Spinal cord (tissue), 10 donors: ENCODE measurements around the gene NOL7. TPM values are rescaled to one million over a fixed set of nuclear protein-coding genes. Genes with fewer than 3 reads are reported as not detected.

Experiments used
- DNase-seq, 6 donors: peaks; one replicate each; pipeline versions ENCODE4 v3.0.0 to v3.0.0-alpha.2; 2013 to 2015; ENCODE audit warnings: low spot score in 6 of 6, low read depth in 4 of 6
- H3K27ac ChIP-seq: one replicate; pipeline ENCODE4 v1.5.1; 2013; ENCODE audit warnings: low read depth, low read length, control low read depth
- H3K27me3 ChIP-seq: one replicate; pipeline ENCODE4 v1.6.1; 2013; ENCODE audit warnings: low read length; ENCODE audit not compliant: control insufficient read depth, insufficient read depth
- H3K36me3 ChIP-seq: one replicate; pipeline ENCODE4 v1.6.1; 2013; ENCODE audit warnings: low read length; ENCODE audit not compliant: control insufficient read depth, insufficient read depth
- H3K4me1 ChIP-seq: one replicate; pipeline ENCODE4 v1.6.1; 2013; ENCODE audit warnings: low read length; ENCODE audit not compliant: control insufficient read depth, insufficient read depth
- H3K4me3 ChIP-seq: one replicate; pipeline ENCODE4 v1.5.1; 2013; ENCODE audit warnings: low read depth, low read length, control low read depth
- H3K9me3 ChIP-seq: one replicate; pipeline ENCODE4 v1.6.1; 2013; ENCODE audit warnings: low read length; ENCODE audit not compliant: control insufficient read depth, insufficient read depth
- WGBS: methylation state at CpG from one replicate; pipeline ENCODE4 v1.1.5; 2013; ENCODE audit warnings: missing lambda C conversion rate; ENCODE audit not compliant: insufficient coverage; 5-methylcytosine and 5-hydroxymethylcytosine counted together
- polyA plus RNA-seq, 2 donors: library from polyadenylated mRNA; unstranded; fragments of 120-200 nt; gene quantifications; one replicate each; pipeline ENCODE4 v1.2.1, GENCODE V29; 2013; ENCODE audit not compliant: insufficient read length in 2 of 2
- total RNA-seq, 2 donors: library from RNA; depleted of rRNA in 1 of 2; stranded (reverse); fragments of 120-200 nt in 1 of 2; fragments of >200 nt in 1 of 2; gene quantifications; one replicate each; pipeline versions ENCODE4 v1.2.3 to v1.2.4, GENCODE V29; 2013 to 2014
- donor health status: healthy.

NOL7 gene
- total and polyA plus RNA-seq, 4 donors: 52.4 to 92.6 (median 77.6) TPM

DNA sequence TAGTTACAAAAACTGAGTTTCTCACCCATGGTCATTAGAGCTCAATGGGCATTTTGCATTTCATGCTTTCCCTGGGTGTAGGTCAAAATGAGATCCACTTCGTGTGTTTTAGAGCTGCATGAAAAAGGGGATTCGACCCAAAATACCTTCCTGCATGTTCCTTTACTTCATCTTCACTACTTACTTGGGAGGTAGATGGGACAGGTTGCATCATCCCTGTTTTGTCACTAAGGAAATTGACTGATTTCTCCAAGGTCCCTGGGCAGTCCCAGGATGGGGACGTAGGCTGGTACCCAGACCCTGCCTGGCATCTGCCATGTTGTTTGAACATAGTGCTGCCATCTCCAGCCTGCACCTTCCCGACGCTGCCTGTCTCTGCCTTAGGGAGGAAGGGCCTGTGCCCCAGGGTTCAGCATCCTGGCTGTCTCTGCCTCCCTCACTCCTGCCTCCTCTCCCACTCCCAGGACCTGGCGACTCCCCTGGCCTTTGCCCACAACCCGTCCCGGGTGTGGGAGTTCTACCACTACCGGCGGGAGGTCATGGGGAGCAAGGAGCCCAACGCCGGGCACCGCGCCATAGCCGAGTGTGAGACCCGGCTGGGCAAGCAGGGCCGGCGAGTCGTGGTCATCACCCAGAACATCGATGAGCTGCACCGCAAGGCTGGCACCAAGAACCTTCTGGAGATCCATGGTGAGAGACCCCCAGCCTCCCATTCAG is 23.8 kb upstream of the NOL7 start:
- Histone ChIP-seq H3K4me1 (no peaks in the 10 kb centered on the region), H3K36me3 (peaks cover 58% of the 10 kb centered on the region), H3K9me3 (no peaks in the 10 kb centered on the region), H3K27ac (no peak overlapping the region), H3K27me3 (no peaks in the 10 kb centered on the region), H3K4me3 (no peak overlapping the region)
- no peak for DNase-seq
- 94% methylated on average over 18 of the region's 21 CpGs for WGBS

DNA sequence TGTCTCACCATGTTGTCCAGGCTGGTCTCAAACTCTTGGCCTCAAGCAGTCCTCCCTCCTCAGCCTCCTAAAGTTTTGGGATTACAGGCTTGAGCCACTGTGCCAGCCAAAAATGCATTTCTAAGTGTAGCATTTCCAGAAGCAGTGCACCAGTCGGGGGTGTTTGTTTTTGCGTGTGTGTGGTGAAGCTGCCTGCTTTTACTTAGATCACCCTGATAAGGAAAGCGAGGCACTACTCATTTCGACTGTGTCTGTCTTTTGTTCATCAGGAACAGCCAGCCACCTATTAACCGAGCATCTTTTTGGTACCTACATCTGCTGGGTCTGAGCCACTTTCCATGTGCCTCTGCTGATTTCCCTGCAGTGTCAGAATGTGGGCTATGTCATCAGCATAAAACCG is 22.0 kb upstream of the NOL7 start:
- H3K4me3 ChIP-seq: no peak overlapping the region
- H3K27ac ChIP-seq: no peak overlapping the region
- H3K36me3 ChIP-seq: peaks cover 48% of the 10 kb centered on the region
- H3K27me3 ChIP-seq: no peaks in the 10 kb centered on the region
- H3K4me1 ChIP-seq: no peaks in the 10 kb centered on the region
- WGBS: 88% methylated on average over 5 of the region's 6 CpGs
- no peak for DNase-seq
- no peaks in the 10 kb centered on the region for H3K9me3 ChIP-seq

DNA sequence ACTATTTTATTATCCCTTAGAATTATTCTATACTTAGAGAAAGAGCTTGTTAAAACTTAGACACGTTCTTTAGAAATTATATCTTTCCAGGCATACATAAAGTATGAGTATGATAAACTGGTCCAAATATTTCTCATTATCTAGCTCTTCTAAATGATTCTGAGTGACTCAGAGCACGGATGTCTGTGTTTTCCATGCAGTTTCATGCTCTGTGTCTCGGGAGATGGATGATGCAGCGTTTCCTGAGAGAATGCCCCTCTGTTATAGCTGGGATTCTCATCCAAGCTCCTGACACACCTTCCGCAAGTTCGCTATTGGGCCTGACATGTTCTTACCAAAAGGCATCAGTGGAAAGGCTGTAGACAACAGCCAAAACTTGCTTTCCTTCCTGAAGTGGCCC is 21.4 kb upstream of the NOL7 start:
- Histone ChIP-seq H3K36me3 (peaks cover 53% of the 10 kb centered on the region), H3K27me3 (no peaks in the 10 kb centered on the region), H3K27ac (no peak overlapping the region), H3K4me3 (no peak overlapping the region), H3K4me1 (no peaks in the 10 kb centered on the region), H3K9me3 (no peaks in the 10 kb centered on the region)
- 90% methylated on average over 5 of the region's 6 CpGs for WGBS
- DNase-seq: no peak

DNA sequence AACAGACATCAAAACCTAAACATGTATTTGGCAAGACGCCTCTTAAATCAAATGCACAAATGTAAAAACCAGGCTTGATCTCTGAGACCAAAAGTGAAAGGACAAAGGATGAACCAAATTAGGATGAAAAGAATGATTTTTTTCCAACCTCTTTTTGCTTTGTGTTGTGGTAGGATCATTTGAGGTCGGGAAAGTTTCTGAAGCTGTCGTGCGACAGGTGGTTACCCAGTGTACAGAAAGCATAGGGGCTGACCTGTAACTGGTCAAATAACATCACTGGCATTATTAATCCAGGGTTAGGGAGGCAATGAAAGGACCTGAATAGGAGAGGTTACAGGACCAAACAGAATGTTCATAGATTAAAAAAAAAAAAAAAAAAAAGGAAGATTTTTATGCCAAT is 18.1 kb upstream of the NOL7 start:
- Histone ChIP-seq H3K27ac (no peak overlapping the region), H3K4me3 (no peak overlapping the region), H3K9me3 (no peaks in the 10 kb centered on the region), H3K36me3 (peaks cover 40% of the 10 kb centered on the region), H3K27me3 (no peaks in the 10 kb centered on the region), H3K4me1 (no peaks in the 10 kb centered on the region)
- WGBS: 100% methylated on average over 1 of the region's 4 CpGs
- DNase-seq: no peak

DNA sequence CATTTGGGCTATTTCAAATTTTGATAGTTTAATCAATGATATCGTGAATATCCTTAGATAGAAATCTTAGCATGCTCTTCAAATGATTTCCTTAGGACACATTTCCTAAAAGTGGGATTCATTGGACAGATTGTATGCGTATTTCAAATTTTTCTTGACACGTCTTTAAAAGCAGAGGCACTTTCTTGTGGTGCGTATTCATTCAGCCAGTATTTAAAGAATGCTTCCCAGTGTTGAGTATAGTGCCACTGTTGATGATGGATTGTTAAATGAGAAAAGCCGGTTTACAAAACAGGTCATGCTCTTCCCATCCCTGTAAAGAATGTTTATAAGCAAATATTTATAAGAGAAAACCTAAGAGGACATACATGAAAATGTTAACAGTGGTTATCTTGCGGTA is 15.1 kb upstream of the NOL7 start:
- Histone ChIP-seq H3K4me1 (no peaks in the 10 kb centered on the region), H3K27ac (no peak overlapping the region), H3K9me3 (no peaks in the 10 kb centered on the region), H3K4me3 (no peak overlapping the region), H3K27me3 (no peaks in the 10 kb centered on the region), H3K36me3 (peaks cover 32% of the 10 kb centered on the region)
- no CpG with 5 or more reads among the region's 6 CpGs for WGBS
- no peak for DNase-seq

DNA sequence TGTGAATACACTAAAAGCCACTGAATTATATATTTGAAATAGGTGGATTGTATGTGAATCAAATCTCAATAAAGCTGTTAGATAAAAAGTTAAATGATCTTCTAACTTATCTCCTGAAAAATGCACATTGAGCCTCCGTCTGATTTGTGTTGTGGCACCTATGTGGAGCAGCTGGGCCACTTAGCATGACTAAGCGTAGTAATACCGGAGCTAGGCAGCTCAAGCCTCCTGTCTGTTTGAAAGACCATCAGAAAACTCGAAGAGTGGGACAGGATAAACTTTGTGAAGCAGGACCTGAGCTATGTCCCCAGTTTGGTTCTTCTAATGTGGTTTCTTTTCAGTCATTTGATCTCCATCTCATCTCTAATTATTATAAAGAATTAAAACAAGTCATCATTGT is 11.0 kb upstream of the NOL7 start:
- no peaks in the 10 kb centered on the region for H3K27me3 ChIP-seq
- H3K36me3 ChIP-seq: peaks cover 15% of the 10 kb centered on the region
- no peaks in the 10 kb centered on the region for H3K4me1 ChIP-seq
- no peak overlapping the region for H3K4me3 ChIP-seq
- H3K27ac ChIP-seq: no peak overlapping the region
- 96% methylated on average over 3 of the region's 4 CpGs for WGBS
- H3K9me3 ChIP-seq: no peaks in the 10 kb centered on the region
- no peak for DNase-seq

DNA sequence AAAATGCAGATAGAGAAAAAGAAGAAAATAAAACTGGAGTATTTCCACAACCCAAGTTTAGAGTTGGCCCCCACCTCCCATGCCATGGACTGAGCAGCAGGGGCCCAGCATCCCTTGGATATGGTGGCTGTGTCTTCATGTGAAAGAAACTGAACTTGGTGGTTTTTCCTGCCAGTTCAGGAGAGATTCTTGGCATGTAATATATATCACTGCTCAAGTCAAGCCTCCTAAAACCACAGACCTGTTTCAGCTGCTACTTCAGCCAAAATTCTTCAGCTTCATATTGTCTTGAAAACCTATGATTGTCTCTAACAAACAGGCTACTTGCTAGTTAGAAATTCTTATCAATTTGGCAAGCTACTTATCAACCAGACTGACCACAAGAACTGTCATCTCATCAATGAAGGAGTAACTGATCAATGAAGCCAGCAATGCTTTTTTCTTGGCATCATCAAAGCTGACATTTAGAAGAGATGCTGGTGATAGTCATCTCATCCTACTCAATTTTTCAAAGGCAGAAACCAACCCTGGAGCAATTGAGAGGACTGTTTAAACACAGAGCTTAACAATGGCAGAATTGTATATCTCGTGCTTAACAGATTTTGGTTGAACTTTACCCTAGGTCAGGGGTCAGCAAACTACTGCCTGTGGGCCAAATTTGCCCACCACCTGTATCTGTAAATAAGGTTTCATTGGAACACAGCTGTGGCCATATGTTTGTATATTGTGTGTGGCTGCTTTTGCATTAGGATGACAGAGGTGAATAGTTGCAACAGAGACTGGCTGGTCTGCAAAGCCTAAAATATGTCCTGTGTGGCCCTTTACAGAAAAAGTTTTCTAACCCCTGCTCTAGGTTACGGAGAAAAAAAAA is 10.4 kb upstream of the NOL7 start:
- Histone ChIP-seq H3K27me3 (no peaks in the 10 kb centered on the region), H3K4me3 (no peak overlapping the region), H3K4me1 (no peaks in the 10 kb centered on the region), H3K27ac (no peak overlapping the region), H3K36me3 (peaks cover 15% of the 10 kb centered on the region), H3K9me3 (no peaks in the 10 kb centered on the region)
- 75% methylated on average over 1 of the region's 2 CpGs for WGBS
- DNase-seq: no peak

DNA sequence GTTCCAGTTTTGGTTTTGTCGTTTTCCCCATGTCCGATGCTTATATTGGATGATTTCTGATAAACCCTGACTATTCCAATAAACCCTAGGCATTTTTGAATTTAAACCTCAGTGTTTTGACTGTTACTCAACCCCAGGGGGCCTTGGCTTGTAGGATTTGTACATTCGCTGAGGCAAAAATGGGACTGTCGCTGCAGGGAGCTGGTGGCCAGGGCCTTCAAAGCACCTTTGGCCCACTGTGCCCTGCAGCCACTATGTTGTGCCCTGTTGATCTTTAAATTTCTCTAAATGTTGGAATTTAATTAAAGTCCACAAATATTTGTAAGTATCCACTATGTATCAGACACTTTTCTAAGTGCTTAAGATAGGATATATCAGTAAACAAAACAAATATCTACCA is 9.5 kb upstream of the NOL7 start:
- DNase-seq: no peak
- peaks cover 17% of the 10 kb centered on the region for H3K36me3 ChIP-seq
- WGBS: 67% methylated on average over 1 of the region's 4 CpGs
- H3K27ac ChIP-seq: no peak overlapping the region
- no peaks in the 10 kb centered on the region for H3K27me3 ChIP-seq
- no peaks in the 10 kb centered on the region for H3K4me1 ChIP-seq
- no peak overlapping the region for H3K4me3 ChIP-seq
- H3K9me3 ChIP-seq: no peaks in the 10 kb centered on the region

DNA sequence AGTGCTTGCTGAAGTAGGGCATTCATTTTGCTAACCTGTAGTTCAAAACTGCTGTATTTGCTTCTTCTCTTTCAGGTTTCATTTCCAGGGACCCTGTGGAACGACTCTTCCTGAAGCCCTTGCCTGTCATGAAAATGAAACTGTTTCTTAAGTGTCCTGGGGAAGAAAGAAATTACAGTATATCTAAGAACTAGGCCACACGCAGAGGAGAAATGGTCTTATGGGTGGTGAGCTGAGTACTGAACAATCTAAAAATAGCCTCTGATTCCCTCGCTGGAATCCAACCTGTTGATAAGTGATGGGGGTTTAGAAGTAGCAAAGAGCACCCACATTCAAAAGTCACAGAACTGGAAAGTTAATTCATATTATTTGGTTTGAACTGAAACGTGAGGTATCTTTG is 3.4 kb upstream of the NOL7 start:
- no peak for DNase-seq
- Histone ChIP-seq H3K4me3 (no peak overlapping the region), H3K27me3 (no peaks in the 10 kb centered on the region), H3K9me3 (no peaks in the 10 kb centered on the region), H3K4me1 (peaks cover 15% of the 10 kb centered on the region), H3K27ac (no peak overlapping the region), H3K36me3 (peaks cover 3% of the 10 kb centered on the region)
- WGBS: 60% methylated on average over 1 of the region's 4 CpGs
